H7 (cell line): ENCODE results near the gene NEK7. TPM values are rescaled to one million over a fixed set of nuclear protein-coding genes. Genes with fewer than 3 reads are reported as not detected.
"Not testable (repeated sequence)": the region's sequence is repeated elsewhere in the genome, so short reads cannot be mapped to it uniquely, and the experiment has no call there.

Source experiments
- DNase-seq: peaks from one replicate; pipeline ENCODE4 v3.0.0; 2012
- H3K27me3 ChIP-seq: 2 replicates; pipeline ENCODE4 v1.6.0; 2011; ENCODE audit warnings: mild to moderate bottlenecking, low read length; ENCODE audit not compliant: control insufficient read depth, insufficient read depth
- H3K36me3 ChIP-seq: replicated peaks from 2 replicates; pipeline ENCODE4 v1.5.1; 2011; ENCODE audit warnings: low read length; ENCODE audit not compliant: control insufficient read depth, insufficient read depth
- H3K4me3 ChIP-seq: 2 replicates; pipeline ENCODE4 v1.5.1; 2011; ENCODE audit warnings: low read depth, mild to moderate bottlenecking, control low read depth, low read length, moderate library complexity; ENCODE audit not compliant: insufficient read depth
- total RNA-seq: library from RNA; depleted of rRNA; stranded (reverse); fragments of >200 nt; shearing (Covaris generic); gene quantifications from 2 replicates; pipeline ENCODE4 v1.2.3, GENCODE V29; 2014

Gene NEK7
- total RNA-seq, 1 experiment from 2014 or later, result 20.3 TPM

GRCh38 chr1:198280080-198280479, 123.3 kb downstream of the NEK7 start:
- Histone ChIP-seq H3K4me3 (no peak overlapping the region), H3K36me3 (no peaks in the 10 kb centered on the region), H3K27me3 (no peaks in the 10 kb centered on the region)
- no peak for DNase-seq

- H3K36me3 ChIP-seq, result no peaks in the 10 kb centered on the region
- H3K27me3 ChIP-seq, result no peaks in the 10 kb centered on the region
Measured at GRCh38 chr1:198281911-198282310, 125.1 kb downstream of the NEK7 start.

GRCh38 chr1:198283222-198283621, 126.4 kb downstream of the NEK7 start:
- H3K4me3 ChIP-seq, result no peak overlapping the region
- no peak for DNase-seq
- H3K36me3 ChIP-seq, result no peaks in the 10 kb centered on the region
- H3K27me3 ChIP-seq, result no peaks in the 10 kb centered on the region

More at GRCh38 chr1:198281911-198282310, 125.1 kb downstream of the NEK7 start:
- no peak for DNase-seq
- H3K4me3 ChIP-seq, result no peak overlapping the region

- no peaks in the 10 kb centered on the region for H3K36me3 ChIP-seq
- DNase-seq, result no peak
- no peak overlapping the region for H3K4me3 ChIP-seq
- no peaks in the 10 kb centered on the region for H3K27me3 ChIP-seq
Measured at GRCh38 chr1:198287916-198288315, 131.1 kb downstream of the NEK7 start.

- DNase-seq, result no peak
- no peaks in the 10 kb centered on the region for H3K27me3 ChIP-seq
- H3K4me3 ChIP-seq, result no peak overlapping the region
- no peaks in the 10 kb centered on the region for H3K36me3 ChIP-seq
Measured at GRCh38 chr1:198290089-198290683, 133.4 kb downstream of the NEK7 start.

- Histone ChIP-seq H3K27me3 (no peaks in the 10 kb centered on the region), H3K4me3 (no peak overlapping the region), H3K36me3 (no peaks in the 10 kb centered on the region)
- DNase-seq, result no peak
Measured at GRCh38 chr1:198291036-198291435, 134.2 kb downstream of the NEK7 start.

- no peak for DNase-seq
- no peaks in the 10 kb centered on the region for H3K36me3 ChIP-seq
- no peaks in the 10 kb centered on the region for H3K27me3 ChIP-seq
- no peak overlapping the region for H3K4me3 ChIP-seq
Measured at GRCh38 chr1:198291924-198292323, 135.1 kb downstream of the NEK7 start.

- no peaks in the 10 kb centered on the region for H3K36me3 ChIP-seq
- H3K27me3 ChIP-seq, result no peaks in the 10 kb centered on the region
- DNase-seq, result no peak
- H3K4me3 ChIP-seq, result no peak overlapping the region
Measured at GRCh38 chr1:198295225-198295624, 138.4 kb downstream of the NEK7 start.

- Histone ChIP-seq H3K36me3 (no peaks in the 10 kb centered on the region), H3K4me3 (no peak overlapping the region), H3K27me3 (no peaks in the 10 kb centered on the region)
- DNase-seq, result no peak
Measured at GRCh38 chr1:198295971-198296370, 139.2 kb downstream of the NEK7 start.

- Histone ChIP-seq H3K4me3 (no peak overlapping the region), H3K27me3 (no peaks in the 10 kb centered on the region), H3K36me3 (no peaks in the 10 kb centered on the region)
- no peak for DNase-seq
Measured at GRCh38 chr1:198297281-198297680, 140.5 kb downstream of the NEK7 start.

GRCh38 chr1:198298640-198299039, 141.8 kb downstream of the NEK7 start:
- Histone ChIP-seq H3K36me3 (no peaks in the 10 kb centered on the region), H3K27me3 (no peaks in the 10 kb centered on the region), H3K4me3 (no peak overlapping the region)
- peak; percentile 22 for DNase-seq

GRCh38 chr1:198300451-198300850, 143.7 kb downstream of the NEK7 start:
- H3K27me3 ChIP-seq, result no peaks in the 10 kb centered on the region
- H3K36me3 ChIP-seq, result no peaks in the 10 kb centered on the region
- DNase-seq, result no peak
- H3K4me3 ChIP-seq, result no peak overlapping the region

GRCh38 chr1:198304431-198304830, 147.6 kb downstream of the NEK7 start:
- no peaks in the 10 kb centered on the region for H3K27me3 ChIP-seq
- no peak overlapping the region for H3K4me3 ChIP-seq
- no peaks in the 10 kb centered on the region for H3K36me3 ChIP-seq
- no peak for DNase-seq

GRCh38 chr1:198314817-198315216, 158.0 kb downstream of the NEK7 start:
- DNase-seq, H3K36me3 ChIP-seq, H3K27me3 ChIP-seq: not testable (repeated sequence)
- peak overlapping the region; percentile 38 for H3K4me3 ChIP-seq

- H3K4me3 ChIP-seq, result peak overlapping the region; percentile 38
- not testable (repeated sequence) for H3K36me3 ChIP-seq, H3K27me3 ChIP-seq
- peak; percentile 12 for DNase-seq
Measured at GRCh38 chr1:198315331-198315730, 158.5 kb downstream of the NEK7 start.

- Histone ChIP-seq H3K36me3 (no peaks in the 10 kb centered on the region), H3K4me3 (no peak overlapping the region)
- DNase-seq, result no peak
Measured at GRCh38 chr1:198316546-198317100, 159.8 kb downstream of the NEK7 start.

More at GRCh38 chr1:198316546-198317100, 159.8 kb downstream of the NEK7 start:
- no peaks in the 10 kb centered on the region for H3K27me3 ChIP-seq
